ENCODE results near the gene SMDT1.
"Not testable (repeated sequence)": the region's sequence is repeated elsewhere in the genome, so short reads cannot be mapped to it uniquely, and the experiment has no call there.

DNA sequence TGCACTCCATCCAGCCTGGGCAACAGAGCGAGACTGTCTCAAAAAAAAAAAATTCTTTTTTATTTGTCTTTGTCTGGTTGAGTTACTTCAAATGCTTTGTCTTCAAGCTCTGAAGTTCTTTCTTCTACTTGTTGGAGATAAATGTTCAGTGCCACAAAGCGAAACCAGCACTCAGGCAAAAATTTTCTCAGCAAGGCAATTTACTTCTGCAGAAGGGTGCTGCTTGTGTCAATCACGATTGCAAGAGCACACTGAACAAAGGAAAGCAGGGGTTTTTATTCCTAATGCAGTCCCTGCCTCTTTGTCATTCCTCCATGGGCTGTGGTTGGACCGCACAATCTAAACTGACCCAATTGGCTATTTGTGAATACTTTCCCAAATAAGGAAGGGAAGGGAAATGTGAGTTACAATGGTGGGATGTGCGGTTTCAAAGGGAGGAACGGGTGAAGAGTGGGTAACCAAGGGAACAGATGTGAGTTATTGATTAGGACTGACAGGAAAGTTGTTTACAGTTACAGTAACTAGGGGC lies 24.9 kb downstream of the SMDT1 start:
- not testable (repeated sequence) for TF ChIP-seq EZH2 (IDR thresholded peaks at IDR 0.05); POLR2AphosphoS5 (IDR thresholded peaks at IDR 0.05; ENCODE audit: borderline replicate concordance, low read depth, low read length)
